ENCODE data around the gene PAK3.

GRCh38 chrX:111103246-111103645 is 7.3 kb downstream of the PAK3 start:
- TF ChIP-seq CTCF (IDR thresholded peaks at IDR 0.05; ENCODE audit: low read depth, low read length, missing input control) (no peak), YY1 (IDR thresholded peaks at IDR 0.05) (no peak), ZBTB33 (IDR thresholded peaks at IDR 0.05) (no peak), RXRA (IDR thresholded peaks at IDR 0.05) (no peak), SP1 (IDR thresholded peaks at IDR 0.05) (no peak), NR2F2 (IDR thresholded peaks at IDR 0.05) (no peak)
